GM19193 (cell line): ENCODE data around the gene FAM135A.
A peak's percentile ranks its signal among the peaks of the same experiment; 100 is the strongest.

ENCODE experiments used
- POLR2A ChIP-seq: IDR thresholded peaks from 4 replicates; pipeline ENCODE4 v1.6.1; 2011; ENCODE audit not compliant: insufficient read depth, insufficient read length; ENCODE audit errors: extremely low read depth

FAM135A gene

DNA sequence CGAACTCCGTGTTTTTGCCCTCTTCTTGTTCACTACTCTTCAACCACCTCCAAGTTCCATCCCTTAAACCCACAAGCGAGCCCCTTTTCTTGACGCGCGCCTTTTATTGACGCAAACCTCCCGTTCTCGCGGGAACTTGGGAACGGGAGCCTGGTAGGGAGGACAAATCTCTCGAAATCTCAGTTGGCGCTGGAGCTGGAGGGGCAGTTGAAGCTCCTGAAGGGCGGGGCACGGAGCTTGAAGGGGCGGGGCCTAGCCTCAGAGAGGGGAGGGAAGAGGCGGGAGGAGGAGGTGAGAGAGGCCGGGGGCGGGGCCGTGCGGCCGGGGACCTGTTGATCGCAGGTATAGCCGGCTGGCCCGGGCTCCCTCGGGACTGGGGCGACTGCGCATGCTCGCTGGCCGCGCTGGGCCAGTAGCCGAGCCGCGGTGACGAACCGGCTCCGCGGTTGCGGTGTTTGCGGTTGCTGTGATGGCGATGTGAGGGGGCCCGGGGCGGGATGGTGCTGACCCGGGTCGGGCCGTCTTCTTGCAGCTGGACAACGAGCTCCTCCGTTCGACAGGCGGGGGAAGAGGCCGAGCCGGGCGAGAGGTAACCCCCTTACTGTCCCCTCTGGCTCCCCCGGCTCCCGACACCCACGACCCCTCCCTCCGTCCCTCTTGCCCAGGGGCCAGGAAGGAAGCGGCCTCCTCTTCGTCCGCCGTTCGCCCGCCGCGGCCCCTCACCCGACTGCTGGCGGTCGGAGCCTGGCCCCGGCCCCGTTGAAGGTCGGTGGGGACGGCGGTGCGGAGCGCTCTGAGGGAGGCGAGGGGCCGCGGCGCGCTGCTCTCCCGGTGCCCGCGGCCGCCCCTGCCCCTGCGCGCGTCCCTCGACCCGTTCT lies at the start of gene FAM135A:
Gene FAM135A (plus strand): TSS at position 395 of the 878 bp plus-strand sequence. CDS start 14,835 bp downstream, outside the sequence.
- peak; percentile 88 for TF ChIP-seq POLR2A

DNA sequence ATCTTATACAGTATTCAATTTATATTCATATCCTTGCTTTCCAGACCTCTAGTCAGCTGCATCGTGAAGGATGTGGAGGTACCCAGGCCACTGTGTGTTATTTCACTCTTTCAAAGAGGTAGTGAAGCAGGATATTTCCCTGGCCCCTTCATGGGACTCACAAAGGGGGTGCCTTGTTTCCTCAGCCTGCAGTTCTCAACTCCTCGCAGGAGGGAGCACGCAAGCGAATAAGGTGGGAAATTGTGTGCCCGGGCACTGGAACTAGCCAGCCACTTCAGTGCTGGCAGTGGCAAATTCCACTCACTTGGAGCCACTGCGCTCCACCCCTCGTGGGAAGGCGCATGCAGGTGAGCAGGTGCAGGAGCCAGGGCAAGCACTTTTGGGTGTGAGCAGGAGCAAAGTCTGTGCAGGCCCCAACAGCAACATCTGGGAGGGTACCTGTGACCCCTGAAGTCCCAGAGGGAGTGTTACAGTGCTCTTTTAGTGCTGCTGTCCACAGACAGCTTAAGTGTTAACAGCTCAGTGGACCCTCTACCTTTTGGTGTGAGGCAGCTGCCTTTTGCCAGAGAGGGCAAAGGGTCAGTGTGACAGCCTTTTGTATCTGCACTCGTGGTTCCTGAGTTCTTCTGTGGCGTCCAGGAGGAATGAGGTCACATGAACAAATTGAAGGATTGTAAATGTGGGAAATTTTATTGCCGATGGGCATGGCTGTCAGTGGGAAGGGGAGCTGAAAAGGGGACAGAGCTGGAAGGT lies 49.4 kb upstream of the FAM135A start:
- TF ChIP-seq POLR2A = no peak

DNA sequence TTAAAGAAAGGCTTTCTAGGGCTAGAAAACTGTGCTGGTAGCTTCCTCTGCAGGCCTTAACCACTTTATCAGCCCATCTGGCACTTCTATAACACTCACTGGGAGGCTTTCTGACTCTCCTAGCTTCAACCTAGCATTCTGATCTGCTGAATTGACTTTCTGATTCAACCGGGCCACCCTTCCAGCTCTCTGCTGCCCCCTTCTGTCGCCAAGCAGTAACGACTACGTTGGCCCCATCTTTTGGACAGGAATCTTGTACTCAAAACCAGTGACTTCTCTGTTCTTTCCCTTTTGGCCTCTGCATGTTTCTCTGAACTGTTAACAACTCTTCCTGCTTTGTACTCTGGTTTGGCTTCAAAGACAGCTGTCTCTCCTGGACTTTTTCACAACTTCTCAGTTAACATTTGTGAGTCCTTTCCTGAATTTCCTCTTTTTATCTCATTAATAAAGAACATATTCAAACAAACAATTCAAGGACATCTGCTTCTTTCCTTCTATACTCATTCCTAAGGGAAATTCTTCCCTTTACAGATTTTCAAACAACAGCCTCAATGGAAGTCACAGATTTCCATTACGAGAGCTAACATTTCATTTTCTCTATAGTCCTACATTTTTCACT lies 43.9 kb upstream of the FAM135A start:
- no peak for TF ChIP-seq POLR2A

DNA sequence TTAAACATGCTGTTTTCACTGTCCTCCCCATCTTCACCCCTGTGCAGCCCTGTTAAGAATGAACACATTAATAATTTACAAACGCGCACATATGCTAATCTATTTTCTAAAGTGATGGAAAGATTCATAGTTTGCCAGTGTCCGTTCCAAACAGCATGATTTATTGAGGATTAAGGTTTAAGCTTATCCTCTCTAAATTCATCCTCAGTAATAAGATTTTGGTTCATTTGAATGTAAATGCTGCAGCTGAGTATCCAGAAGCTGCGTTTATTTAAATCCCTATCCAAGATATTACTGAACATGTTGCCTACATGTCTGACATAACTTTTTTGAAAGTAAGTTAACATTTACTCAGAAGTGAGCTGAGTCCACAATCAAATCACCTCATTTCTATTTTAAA lies 42.8 kb upstream of the FAM135A start:
- TF ChIP-seq POLR2A = no peak

DNA sequence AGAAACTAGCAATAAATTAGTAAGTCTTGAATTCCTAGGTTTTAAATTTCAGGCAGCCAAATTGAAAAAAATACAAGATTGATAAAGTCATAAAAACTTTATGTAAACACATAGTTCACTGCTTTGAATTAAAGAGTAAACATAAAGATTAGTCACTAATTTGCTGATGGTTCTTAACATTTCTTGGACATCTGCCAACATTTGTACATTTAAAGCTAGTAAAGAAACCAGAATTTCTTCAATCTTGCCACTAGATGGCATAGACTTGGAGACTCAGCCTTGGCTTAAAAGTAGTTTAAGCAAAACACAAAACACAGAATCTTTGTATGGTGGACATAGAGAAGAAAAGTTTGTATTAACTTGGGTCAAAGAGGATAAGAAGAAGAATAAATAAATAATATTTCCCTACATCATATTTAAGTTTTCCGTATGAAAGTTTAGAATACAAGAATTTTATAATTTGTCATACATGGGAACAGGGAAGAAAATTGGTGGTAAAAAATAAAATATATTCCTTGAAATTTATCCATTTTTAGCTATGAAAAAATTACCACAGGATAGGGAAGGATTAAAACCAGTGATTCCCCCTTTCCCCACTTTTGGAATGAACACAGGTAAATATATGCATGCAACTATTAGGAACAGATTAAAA lies 41.7 kb upstream of the FAM135A start:
- TF ChIP-seq POLR2A = no peak

DNA sequence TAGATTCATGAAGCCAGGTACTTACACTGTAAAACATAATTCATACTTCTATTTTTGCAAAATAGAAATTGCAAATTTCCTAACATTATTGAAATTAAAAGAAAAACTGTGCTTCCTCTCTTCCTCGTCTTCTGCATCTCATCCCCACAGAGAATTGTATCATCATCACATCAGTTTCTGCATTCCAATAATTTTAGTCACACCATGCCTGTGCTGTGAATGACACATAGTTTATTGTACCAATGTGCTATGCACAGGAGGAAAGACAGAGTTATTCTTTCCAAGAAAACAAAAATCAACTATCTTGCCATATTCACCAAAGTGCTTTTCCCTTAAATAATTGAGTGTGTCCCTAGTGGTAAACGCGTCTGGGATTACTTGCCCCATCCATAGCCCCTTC lies 38.1 kb upstream of the FAM135A start:
- TF ChIP-seq POLR2A = no peak

DNA sequence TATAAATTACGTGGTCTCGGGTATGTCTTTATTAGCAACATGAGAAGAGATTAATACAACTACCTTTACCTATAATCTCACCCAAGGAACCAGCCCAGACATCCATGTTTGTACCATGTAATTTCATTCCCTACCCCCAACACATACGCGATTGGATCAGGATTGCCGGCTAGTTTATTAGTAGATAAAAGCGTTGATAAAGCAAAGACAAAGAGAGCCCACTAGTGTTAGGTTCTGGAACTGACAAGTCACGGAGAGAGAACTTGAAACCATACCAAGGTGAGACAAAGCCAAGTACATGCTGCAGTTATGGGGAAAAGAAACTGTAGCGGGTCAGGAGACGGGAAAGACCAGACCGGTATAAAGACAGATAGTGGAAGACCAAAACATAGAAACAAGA lies 37.4 kb upstream of the FAM135A start:
- TF ChIP-seq POLR2A = no peak

DNA sequence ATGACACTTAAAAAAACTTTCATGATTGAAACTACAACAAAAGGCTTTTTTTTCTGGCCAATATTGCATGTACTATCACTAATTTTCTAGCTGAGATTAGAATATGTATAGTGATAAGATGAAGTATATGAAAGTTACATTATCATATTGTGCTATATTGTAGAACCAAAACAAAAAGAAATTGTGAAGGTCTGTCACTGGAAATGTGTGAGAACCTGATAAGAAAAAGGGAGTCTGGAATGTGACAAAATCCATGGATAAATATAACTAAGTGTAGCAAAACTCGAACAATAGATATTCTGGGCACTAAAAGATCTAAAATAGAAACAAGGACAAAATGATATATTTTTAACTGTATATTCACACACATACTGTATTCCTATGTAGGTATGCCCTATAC lies 36.7 kb upstream of the FAM135A start:
- no peak for TF ChIP-seq POLR2A

DNA sequence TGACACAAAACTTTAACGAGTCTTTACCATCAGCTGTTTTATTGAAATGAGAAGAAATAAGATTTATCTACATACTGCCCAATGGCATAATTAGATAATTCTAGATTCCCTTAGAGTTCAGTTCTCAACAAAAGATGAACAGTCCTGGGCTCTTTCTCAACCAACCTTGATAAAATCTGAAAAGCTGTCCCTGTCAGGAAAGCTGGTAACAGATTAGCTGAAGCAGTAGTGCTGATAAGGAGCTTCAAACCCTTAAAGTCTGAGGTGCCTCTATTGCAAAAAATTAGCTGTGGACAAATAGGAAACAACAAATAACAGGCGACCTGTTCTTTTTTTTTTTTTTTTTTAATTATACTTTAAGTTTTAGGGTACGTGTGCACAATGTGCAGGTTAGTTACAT lies 35.9 kb upstream of the FAM135A start:
- TF ChIP-seq POLR2A = no peak

DNA sequence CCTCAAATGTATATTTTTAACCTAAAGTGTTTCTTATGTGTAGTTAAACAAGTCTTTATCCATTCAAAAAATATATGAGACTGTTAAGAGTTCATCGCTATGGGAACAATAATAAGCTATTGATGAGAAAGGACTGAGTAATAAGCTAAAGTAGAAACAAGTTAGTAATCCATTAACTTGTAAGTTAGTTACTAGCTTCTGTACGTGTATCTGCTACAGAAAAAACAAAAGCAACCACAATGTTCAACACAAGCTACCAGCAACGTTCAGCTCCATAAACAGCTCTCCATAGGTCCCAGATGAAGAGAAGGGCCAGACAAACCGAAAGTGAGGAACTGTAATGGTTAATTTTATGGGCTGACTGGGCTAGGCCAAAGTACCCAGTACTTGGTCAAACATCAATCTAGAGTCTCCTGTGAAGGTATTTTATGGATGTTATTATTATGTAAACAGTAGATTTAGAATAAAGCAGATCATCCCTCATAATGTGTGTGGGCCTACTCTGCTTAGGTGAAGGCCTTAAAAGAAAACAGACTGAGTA lies 33.8 kb upstream of the FAM135A start:
- TF ChIP-seq POLR2A = no peak

DNA sequence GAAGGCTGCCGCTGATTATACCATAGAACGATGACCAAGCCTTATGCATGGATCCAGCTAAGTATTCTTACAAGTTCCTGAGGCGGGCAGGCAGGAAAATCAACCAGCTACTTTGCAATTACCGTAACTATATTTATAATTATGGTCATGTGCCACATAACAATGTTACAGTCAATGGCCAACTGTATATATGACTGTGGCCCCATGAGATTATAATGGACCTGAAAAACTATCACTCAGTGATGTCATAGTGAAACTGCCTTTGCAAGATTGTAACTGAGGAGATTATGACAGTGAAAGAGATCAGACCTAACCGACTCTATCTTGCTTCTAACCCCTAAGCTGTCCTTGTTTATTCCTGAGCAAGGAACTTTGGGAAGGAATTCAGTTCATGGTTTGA lies 33.1 kb upstream of the FAM135A start:
- no peak for TF ChIP-seq POLR2A

DNA sequence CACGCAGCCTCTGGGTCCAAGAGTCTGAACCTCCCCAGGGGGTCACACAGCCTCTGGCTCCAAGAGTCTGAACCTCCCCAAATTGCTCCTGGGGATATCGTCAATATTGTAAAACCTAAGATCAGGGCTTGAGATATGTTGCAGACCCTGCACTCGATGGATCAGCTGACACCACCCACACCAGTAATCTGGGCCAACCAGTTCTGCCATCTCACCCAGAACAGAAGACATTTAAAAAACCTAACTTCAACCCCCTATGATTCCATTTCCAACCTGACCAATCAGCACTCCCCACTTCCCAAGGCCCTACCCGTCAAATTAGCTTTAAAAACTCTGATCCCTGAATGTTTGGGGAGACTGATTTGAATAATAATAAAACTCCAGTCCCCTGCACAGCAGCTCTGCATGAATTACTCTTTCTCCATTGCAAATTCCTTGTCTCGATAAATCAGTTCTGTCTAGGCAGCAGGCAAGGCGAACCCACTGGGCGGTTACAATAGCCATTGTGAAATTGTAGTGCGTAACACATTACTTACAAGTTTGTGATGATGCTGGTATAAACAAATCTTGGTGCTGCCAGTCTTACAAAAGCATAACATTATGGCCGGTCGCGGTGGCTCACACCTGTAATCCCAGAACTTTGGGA lies 32.4 kb upstream of the FAM135A start:
- TF ChIP-seq POLR2A = no peak

DNA sequence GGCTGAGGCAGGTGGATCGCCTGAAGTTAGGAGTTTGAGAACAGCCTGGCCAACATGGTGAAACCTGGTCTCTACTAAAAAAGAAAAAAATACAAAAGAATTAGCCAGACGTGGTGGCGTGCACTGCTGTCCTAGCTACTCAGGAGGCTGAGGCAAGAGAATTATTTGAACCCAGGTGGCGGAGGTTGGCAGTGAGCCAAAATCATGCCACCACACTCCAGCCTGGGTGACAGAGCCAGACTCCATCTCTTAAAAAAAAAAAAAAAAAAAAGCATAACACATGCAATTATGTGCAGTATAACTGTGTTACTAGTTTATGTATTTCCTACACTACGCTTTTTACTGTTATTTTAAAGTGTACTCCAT lies 31.9 kb upstream of the FAM135A start:
- no peak for TF ChIP-seq POLR2A

DNA sequence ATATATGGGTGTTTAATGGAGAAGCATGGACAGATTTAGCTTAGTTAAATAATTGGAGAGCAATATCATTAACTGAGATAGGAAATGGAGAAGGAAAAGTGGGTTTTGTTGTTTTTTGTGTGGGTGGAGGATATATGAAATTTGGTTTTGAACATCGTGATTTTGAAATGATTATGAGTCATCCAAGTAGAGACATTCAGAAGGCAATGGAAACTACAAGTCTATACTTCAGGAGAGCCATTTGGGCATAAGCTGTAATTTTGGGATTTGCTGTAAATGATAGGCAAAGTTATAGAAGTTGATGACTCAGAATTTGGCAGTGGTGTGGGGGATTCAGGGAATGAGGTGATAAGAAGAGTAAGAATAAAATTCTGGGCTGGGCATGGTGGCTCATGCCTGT lies 27.4 kb upstream of the FAM135A start:
- TF ChIP-seq POLR2A = no peak
